Stimulated activated CD8-positive, alpha-beta memory T cell treated with anti-CD3 and anti-CD28 coated beads, Interleukin-12 subunit alpha, Interleukin-12 subunit beta, amount 100 ng/mL, for 4 hours (primary cell): ENCODE measurements around the gene XXYLT1.
"Not testable (repeated sequence)": the region's sequence is repeated elsewhere in the genome, so short reads cannot be mapped to it uniquely, and the experiment has no call there.

Source experiments
- DNase-seq: peaks from one replicate; pipeline ENCODE4 v3.0.0-alpha.2; 2020; ENCODE audit warnings: low read depth

Gene XXYLT1

GRCh38 chr3:195207731-195208130 is 63.2 kb downstream of the XXYLT1 start:
- no peak for DNase-seq

GRCh38 chr3:195207056-195207455 is 63.9 kb downstream of the XXYLT1 start:
- DNase-seq, result no peak

- no peak for DNase-seq
Measured at GRCh38 chr3:195204360-195205163, 66.4 kb downstream of the XXYLT1 start.

- peak; percentile 6 for DNase-seq
Measured at GRCh38 chr3:195203606-195204005, 67.4 kb downstream of the XXYLT1 start.

GRCh38 chr3:195201295-195201694 is 69.7 kb downstream of the XXYLT1 start:
- DNase-seq, result no peak

- no peak for DNase-seq
Measured at GRCh38 chr3:195200010-195200822, 70.7 kb downstream of the XXYLT1 start.

- DNase-seq, result no peak
Measured at GRCh38 chr3:195198426-195199346, 72.3 kb downstream of the XXYLT1 start.

- DNase-seq, result no peak
Measured at GRCh38 chr3:195197765-195198425, 73.1 kb downstream of the XXYLT1 start.

GRCh38 chr3:195196266-195196665 is 74.7 kb downstream of the XXYLT1 start:
- no peak for DNase-seq

GRCh38 chr3:195195321-195196209 is 75.4 kb downstream of the XXYLT1 start:
- DNase-seq, result no peak

GRCh38 chr3:195194559-195195206 is 76.3 kb downstream of the XXYLT1 start:
- no peak for DNase-seq

- no peak for DNase-seq
Measured at GRCh38 chr3:195191580-195191979, 79.4 kb downstream of the XXYLT1 start.

GRCh38 chr3:195189821-195190220 is 81.1 kb downstream of the XXYLT1 start:
- DNase-seq, result no peak

GRCh38 chr3:195188426-195188927 is 82.5 kb downstream of the XXYLT1 start:
- no peak for DNase-seq

GRCh38 chr3:195187609-195188425 is 83.1 kb downstream of the XXYLT1 start:
- no peak for DNase-seq

- not testable (repeated sequence) for DNase-seq
Measured at GRCh38 chr3:195186710-195187047, 84.3 kb downstream of the XXYLT1 start.

- no peak for DNase-seq
Measured at GRCh38 chr3:195186041-195186709, 84.8 kb downstream of the XXYLT1 start.

- DNase-seq, result no peak
Measured at GRCh38 chr3:195185583-195185982, 85.4 kb downstream of the XXYLT1 start.
